Measurements from ENCODE around the gene SAMD14.

Gene SAMD14

GRCh38 chr17:50111673-50112655 is 18.0 kb downstream of the SAMD14 start:
- no peak for DNase-seq

- no peak for DNase-seq
Measured at GRCh38 chr17:50110591-50111349, 19.2 kb downstream of the SAMD14 start.

DNA sequence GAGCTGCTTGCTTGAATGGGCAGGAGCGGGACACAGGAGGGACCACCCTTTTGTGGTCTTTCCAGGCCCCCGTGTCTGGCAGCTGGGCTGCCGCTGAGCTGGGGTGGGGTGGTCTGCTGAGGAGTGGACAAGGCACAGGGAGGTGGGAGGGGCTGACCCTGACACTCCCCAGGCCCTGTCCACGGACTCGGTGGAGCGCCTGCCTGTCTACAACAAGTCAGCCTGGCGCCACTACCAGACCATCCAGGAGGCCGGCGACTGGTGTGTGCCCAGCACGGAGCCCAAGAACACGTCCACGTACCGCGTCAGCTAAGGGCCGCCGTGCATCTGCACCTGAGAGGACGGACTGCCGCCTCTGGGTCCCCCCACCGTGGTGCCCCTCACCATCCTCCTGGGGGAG is 20.2 kb downstream of the SAMD14 start:
- no peak for DNase-seq

GRCh38 chr17:50109207-50109606 is 20.8 kb downstream of the SAMD14 start:
- DNase-seq, result no peak

DNA sequence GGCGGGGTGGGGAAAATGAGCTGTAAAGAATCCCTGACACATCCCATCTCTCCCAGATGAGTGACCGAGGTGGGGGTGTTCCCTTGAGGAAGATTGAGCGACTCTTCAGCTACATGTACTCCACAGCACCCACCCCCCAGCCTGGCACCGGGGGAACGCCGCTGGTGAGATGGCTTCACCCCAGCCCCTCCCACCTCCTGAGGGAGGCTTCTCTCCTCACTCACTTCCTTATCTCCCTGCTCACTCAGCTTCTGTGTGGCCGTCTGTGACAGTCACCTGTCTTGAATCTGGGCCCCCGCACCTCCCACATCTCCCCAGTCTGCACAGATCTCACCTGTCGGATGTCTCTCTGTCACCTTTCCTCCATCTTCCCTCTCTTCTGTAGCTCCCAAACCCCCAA is 21.4 kb downstream of the SAMD14 start:
- no peak for DNase-seq

DNA sequence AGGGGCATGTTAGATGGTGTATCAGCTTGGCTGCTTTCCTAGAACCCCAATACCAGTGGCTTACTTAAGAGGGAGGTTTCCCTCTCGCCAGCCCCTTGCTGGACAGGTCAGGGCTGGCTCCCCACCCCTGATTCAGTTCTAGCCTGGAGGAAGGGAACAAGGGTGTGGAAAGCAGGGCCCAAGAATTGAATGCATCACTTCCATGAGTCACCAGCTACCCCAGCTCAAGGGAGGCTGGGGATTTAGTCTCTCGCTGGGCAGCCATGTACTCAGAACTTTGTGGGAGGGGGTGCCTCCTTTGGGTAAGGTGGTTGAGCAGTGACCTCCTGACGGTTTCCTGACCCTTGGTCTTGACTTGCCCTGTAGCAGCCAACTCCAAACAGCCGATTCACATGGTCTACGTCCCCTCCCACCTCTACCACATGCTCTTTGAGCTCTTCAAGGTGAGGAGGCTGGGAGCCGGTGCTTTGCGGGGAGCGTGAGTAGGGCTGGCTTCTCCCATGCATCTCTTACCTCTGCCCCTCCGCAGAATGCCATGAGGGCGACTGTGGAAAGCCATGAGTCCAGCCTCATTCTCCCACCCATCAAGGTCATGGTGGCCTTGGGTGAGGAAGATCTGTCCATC is 22.1 kb downstream of the SAMD14 start:
- DNase-seq, result no peak

DNA sequence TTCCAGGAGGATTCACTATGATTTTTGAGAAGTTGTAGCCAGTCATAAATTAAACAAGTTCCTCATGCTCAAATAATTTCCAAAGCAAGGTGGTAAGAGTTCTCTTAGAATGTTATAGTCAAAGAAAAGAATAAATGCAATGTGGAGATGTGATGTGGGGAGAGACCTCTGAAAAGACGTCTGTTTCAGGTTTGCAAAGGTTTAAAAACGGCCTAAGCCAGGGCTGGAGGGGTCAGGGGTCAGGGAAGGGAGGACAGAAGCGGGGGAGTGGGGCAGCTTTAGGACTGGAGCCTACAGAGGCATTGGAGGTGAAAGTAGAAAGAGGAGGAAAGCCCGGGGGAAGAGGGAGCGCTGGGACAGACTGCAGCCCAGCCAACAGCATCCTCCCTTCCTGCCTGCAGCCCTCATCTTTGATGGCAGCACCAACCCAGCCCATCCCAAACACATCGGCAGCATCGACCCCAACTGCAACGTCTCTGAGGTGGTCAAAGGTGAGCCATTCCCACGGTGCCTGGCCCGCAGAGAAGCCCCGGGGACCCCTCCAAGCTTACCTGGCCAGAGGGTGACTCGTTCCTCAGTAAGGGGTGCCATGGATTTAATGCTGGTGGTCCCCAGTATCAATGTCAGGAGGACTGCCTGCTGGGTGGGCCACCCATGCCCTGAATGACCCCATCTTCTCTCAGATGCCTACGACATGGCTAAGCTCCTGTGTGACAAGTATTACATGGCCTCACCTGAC is 23.4 kb downstream of the SAMD14 start:
- DNase-seq, result no peak

- no peak for DNase-seq
Measured at GRCh38 chr17:50105811-50106210, 24.1 kb downstream of the SAMD14 start.

DNA sequence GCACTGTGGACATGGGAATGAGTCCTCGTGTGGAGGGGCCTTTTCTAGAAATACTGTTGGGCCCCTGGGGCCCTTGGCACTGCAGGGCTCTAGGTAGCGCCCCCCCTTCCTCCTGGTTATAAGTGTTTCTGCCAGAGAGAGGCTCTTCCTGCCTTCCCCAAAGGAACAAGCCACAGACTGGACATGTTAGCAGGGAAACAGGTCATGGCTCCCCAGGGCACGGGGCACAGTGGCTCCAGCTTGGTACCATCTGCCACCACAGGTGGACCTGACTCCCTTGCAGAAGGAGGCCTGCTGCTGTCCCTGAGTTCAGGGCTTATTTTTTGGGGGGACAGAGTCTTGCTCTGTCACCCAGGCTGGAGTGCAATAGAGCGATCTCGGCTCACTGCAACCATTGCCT is 26.0 kb downstream of the SAMD14 start:
- no peak for DNase-seq

DNA sequence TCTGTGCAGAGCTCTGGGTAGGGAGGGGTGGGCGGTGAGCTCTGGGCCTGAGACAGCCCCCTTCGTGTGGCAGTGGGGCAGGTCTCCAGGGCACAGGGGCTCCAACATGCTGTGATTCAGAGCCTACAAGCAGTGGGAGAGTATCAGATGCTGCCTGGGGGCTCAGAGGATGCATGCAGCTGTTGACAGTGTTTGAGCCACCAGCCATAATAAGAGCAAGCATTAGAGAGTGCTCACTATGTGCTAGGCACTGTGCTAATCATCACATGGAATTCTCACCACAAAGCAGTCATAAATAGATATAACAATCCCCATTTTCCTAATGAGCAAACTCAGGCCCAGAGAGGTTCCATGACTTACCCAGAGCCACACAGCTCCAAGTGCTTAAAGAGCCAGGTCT is 26.7 kb downstream of the SAMD14 start:
- no peak for DNase-seq

GRCh38 chr17:50102164-50102991 is 27.6 kb downstream of the SAMD14 start:
- no peak for DNase-seq

- DNase-seq, result no peak
Measured at GRCh38 chr17:50101346-50102163, 28.4 kb downstream of the SAMD14 start.

GRCh38 chr17:50100921-50101345 is 29.0 kb downstream of the SAMD14 start:
- no peak for DNase-seq

DNA sequence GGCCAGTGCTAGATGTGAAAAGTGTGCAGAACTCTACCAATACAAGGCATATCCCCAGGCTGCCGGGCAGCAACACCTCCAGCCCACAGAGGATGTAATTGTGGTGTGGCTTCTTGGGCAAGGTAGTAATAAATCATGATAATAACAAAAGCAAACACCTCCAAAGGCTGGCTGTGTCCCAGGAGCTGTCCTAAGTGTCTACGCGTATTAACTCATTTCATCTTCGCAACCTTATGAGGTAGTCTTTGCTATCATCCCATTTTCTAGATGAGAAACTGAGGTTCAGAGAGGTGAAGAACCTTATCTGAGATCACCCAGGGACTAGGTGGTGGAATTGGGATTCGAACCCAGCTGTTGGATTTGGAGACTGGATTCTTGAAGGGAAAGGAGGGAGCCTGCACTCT is 29.5 kb downstream of the SAMD14 start:
- DNase-seq, result no peak

- DNase-seq, result no peak
Measured at GRCh38 chr17:50099003-50099402, 31.0 kb downstream of the SAMD14 start.

DNA sequence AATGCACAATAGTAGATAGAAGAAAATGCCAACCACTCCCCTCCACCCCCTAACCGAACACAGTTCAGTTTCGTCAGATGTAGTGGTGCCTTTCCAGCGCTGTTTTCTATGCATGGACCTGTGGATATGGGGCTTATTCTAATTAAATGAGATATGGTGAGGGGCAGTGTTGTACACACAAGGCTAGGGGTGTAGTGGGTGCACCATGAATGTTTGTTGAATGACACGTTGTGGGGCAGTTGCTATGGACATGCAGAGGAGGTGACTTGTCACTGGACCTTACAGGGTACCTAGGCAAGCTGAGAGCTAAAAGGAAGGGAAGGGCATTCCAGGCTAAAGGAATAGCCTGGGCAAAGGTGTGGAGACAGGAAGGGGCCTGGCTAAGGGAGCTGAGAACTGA is 31.4 kb downstream of the SAMD14 start:
- DNase-seq, result no peak

DNA sequence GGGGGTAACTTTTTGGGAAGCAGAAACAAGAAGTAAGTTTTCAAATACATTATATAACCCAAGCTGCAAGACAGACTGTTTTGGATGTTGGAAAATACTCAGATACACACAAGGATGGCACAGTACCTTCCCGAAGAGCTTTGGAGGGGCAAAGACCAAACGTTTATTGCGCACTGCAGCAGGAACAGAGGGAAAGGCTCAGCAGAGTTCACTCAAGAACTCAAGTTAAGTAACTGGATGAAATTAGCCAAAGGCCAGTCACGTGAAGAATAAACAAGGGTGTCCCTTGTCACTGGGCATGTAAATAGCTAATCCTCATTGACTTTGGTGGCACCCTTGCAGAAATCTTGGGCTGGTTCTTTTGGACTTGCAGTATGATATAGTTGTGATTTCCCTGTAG is 32.0 kb downstream of the SAMD14 start:
- DNase-seq, result no peak

DNA sequence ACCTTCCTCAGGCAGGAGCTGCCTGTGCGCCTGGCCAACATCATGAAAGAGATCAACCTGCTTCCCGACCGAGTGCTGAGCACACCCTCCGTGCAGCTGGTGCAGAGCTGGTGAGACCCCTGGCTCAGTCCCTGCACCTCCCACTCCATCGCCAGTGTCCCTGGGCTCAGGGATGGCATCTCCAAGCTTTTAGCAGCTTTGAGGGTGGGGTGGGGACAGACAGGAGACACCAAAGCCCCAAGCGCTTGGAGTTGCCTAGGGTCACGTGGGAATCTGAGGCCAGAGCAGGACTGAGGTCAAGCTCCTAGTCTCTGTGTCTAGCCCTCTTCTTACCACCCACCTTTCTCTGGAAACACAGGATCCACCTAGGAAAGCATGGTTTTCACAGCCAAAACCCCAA is 32.5 kb downstream of the SAMD14 start:
- DNase-seq, result no peak

DNA sequence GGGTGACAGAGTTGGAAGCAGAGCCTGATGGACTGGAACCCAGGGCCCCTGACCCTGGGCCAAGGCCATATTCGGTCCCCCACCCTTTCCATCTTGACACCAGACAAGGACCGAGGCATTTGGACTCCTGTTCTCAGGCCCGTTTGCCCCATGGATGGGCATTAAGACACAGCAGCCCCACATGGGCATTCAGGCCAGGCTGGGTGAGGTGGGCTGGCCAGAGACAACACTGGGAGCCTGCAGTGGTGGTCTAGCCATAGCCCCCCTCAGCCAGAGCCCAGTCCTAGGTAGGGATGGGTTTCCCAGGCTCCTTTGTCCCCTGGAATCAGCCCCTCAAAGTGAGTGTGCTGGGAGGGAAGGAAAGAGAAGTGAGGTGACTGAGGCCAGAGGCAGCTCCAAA is 33.2 kb downstream of the SAMD14 start:
- DNase-seq, result no peak

GRCh38 chr17:50096092-50096491 is 33.9 kb downstream of the SAMD14 start:
- DNase-seq, result no peak

DNA sequence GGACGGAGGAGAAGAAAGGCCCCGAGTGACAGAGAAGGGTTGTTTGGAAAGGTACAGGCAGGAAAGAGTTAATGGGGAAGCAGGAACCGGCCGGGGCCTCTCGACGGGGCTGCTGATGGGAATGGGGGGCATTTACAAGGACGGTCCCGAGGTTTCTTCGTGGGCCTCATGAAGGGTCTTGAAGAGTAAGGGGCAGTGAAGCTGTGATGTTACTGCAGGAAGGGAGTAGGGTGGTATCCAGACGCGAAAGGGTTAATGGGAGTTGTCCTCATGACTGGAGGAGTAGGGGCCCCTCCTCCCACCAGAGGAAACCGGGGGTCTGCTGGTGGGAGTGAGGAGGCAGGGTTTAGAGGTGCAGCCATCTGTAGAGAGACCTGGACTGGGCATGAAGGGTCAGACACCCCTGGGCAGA is 34.3 kb downstream of the SAMD14 start:
- DNase-seq, result no peak

Data from stimulated activated CD4-positive, alpha-beta T cell treated with anti-CD3 and anti-CD28 coated beads, Interleukin-12 subunit alpha, Interleukin-12 subunit beta, amount 100 ng/mL, for 4 hours (primary cell).